ENCODE data around the gene TMEM50A.
"Not testable (repeated sequence)": the region's sequence is repeated elsewhere in the genome, so short reads cannot be mapped to it uniquely, and the experiment has no call there.

DNA sequence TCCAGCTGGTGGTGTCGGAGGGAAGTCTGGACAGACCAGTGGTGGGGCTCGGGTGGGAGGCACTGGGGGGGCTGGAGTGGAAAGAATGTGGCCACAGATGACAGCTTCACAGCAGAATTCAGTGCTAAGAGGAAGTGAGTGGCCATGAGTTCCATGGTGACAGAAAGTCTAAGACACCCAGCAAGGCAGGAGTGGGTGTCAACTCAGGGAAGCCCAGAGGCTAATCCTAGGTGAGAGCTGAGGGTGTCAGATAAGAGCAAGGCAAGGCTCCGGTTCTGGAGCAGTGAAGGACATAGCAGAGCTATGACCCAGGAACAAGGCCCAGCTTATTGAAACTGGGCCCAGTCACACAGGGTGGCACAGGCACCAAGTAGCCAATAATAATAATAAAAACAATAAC, 35.8 kb upstream of the TMEM50A start:
- TF ChIP-seq, protein P1, sequence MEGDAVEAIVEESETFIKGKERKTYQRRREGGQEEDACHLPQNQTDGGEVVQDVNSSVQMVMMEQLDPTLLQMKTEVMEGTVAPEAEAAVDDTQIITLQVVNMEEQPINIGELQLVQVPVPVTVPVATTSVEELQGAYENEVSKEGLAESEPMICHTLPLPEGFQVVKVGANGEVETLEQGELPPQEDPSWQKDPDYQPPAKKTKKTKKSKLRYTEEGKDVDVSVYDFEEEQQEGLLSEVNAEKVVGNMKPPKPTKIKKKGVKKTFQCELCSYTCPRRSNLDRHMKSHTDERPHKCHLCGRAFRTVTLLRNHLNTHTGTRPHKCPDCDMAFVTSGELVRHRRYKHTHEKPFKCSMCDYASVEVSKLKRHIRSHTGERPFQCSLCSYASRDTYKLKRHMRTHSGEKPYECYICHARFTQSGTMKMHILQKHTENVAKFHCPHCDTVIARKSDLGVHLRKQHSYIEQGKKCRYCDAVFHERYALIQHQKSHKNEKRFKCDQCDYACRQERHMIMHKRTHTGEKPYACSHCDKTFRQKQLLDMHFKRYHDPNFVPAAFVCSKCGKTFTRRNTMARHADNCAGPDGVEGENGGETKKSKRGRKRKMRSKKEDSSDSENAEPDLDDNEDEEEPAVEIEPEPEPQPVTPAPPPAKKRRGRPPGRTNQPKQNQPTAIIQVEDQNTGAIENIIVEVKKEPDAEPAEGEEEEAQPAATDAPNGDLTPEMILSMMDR (IDR thresholded peaks at IDR 0.05) = not testable (repeated sequence)
- TF ChIP-seq EP300, POLR2AphosphoS5, POLR2A (IDR thresholded peaks at IDR 0.05): not testable (repeated sequence)

Data from sigmoid colon (tissue), 4 donors.